Gastrocnemius medialis (tissue), 4 donors: ENCODE results near the gene ICOSLG. TPM values are rescaled to one million over a fixed set of nuclear protein-coding genes. Genes with fewer than 3 reads are reported as not detected.
A peak's percentile ranks its signal among the peaks of the same experiment; 100 is the strongest.
"Not testable (repeated sequence)": the region's sequence is repeated elsewhere in the genome, so short reads cannot be mapped to it uniquely, and the experiment has no call there.

ENCODE experiments used
- ATAC-seq, 2 donors: fragments of 150-250 bp; one replicate each; pipeline ENCODE4 v1.9.1; 2016
- DNase-seq, 2 donors: peaks; one replicate each; pipeline ENCODE4 v3.0.0-alpha.2; 2019
- H3K27ac ChIP-seq, 4 donors: fragments of 200-600 bp; sonication (generic); 1 replicate in 1 of 4; 2 replicates in 3 of 4; pipeline ENCODE4 v1.5.1; 2016 to 2018; ENCODE audit warnings: mild to moderate bottlenecking in 2 of 4, moderate library complexity in 1 of 4
- H3K27me3 ChIP-seq, 3 donors: fragments of 200-600 bp; sonication (generic) in 2 of 3; 1 replicate in 1 of 3; 2 replicates in 2 of 3; pipeline versions ENCODE4 v1.5.1 to v1.6.0; 2016 to 2019; ENCODE audit warnings: mild to moderate bottlenecking in 1 of 3, moderate library complexity in 1 of 3
- H3K36me3 ChIP-seq, 2 donors: fragments of 200-600 bp; sonication (generic) in 1 of 2; one replicate each; pipeline ENCODE4 v1.5.1; 2017 to 2018
- H3K4me1 ChIP-seq, 2 donors: fragments of 200-600 bp; sonication (generic) in 1 of 2; one replicate each; pipeline ENCODE4 v1.5.1; 2016 to 2017; ENCODE audit warnings: mild to moderate bottlenecking in 2 of 2
- H3K4me3 ChIP-seq, 4 donors: fragments of 200-600 bp; sonication (generic) in 3 of 4; 1 replicate in 1 of 4; 2 replicates in 3 of 4; pipeline ENCODE4 v1.5.1; 2016 to 2019; ENCODE audit warnings: mild to moderate bottlenecking in 2 of 4
- H3K9me3 ChIP-seq, 3 donors: fragments of 200-600 bp; sonication (generic) in 2 of 3; 1 replicate in 1 of 3; 2 replicates in 2 of 3; pipeline ENCODE4 v1.5.1; 2016 to 2019
- POLR2A ChIP-seq, 2 donors: fragments of 450-650 bp; IDR thresholded peaks; one replicate each; pipeline ENCODE4 v1.6.1; 2017; ENCODE audit warnings: antibody characterized with exemption in 2 of 2, mild to moderate bottlenecking in 2 of 2, moderate library complexity in 2 of 2
- in situ Hi-C, 4 donors: fragments of 200-750 bp; cut with MboI; loops; one replicate each; pipeline versions ENCODE4 v1.15.0 to v1.8.0; 2017; ENCODE audit warnings: low sequenced_read_pairs in 4 of 4
- intact Hi-C: fragments of 100-400 bp; cut with DNase I; formaldehyde crosslinking; loops from one replicate; pipeline ENCODE4 v1.15.1; 2023; ENCODE audit warnings: low total_unique reads
- total RNA-seq, 4 donors: library from RNA; depleted of rRNA; stranded (reverse); fragments of >200 nt; gene quantifications; one replicate each; pipeline versions ENCODE4 v1.1.0 to v1.2.3, GENCODE V29; 2016
- TF ChIP-seq, protein P1 (sequence below), 5 experiments: fragments of 450-650 bp in 3 of 5; fragments of 200-600 bp in 2 of 5; sonication (generic) in 2 of 5; IDR thresholded peaks in 4 of 5; conservative IDR thresholded peaks in 1 of 5; 1 replicate in 4 of 5; 2 replicates in 1 of 5; pipeline ENCODE4 v1.5.1; 2016 to 2019; ENCODE audit warnings: antibody characterized with exemption in 5 of 5, mild to moderate bottlenecking in 3 of 5, moderate library complexity in 3 of 5

The ICOSLG gene
- total RNA-seq, 4 donors from 2014 or later, result 0.17 to 1.6 (median 0.75) TPM; not detected in 1

DNA sequence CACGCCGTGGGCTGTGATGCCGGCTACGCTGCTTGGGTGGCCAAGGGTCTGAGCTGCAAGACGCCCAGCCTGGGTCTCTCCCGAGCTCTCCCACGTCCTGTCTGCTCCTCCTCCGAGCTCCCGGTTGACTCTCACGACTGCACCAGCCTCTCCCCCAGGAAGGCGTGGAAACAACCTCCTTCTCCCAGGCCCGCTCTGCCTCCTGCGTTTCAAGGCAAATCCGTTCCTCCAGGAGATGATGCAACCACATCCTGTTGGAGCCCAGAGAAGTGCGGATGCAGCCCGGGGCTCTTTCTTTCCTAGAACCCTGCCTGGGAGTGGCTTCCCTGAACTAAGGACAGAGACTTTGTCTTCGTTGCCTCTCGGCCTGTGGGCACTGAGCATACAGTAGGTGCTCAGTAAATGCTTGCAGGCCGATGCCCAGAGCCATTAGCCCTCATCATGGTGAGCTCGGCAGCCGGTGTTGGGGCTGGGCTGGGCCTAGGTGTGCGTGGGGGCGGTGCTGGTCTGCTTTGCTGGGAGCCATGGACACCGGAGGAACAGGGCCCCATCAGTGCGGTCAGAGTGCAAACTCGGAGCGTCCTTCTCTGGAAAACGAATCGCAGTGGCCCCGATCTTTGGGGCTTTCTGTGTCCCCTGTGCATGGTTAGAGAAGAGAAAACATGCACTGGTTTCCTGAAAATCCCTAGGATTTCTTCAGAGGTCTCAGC, 38.0 kb downstream of the ICOSLG start:
- DNase-seq, H3K36me3 ChIP-seq, H3K4me3 ChIP-seq, H3K27me3 ChIP-seq, H3K4me1 ChIP-seq, in situ Hi-C loops, H3K27ac ChIP-seq, intact Hi-C loops, H3K9me3 ChIP-seq: not testable (repeated sequence)
- peak in 1 of 2 donors; percentile 33 for ATAC-seq

DNA sequence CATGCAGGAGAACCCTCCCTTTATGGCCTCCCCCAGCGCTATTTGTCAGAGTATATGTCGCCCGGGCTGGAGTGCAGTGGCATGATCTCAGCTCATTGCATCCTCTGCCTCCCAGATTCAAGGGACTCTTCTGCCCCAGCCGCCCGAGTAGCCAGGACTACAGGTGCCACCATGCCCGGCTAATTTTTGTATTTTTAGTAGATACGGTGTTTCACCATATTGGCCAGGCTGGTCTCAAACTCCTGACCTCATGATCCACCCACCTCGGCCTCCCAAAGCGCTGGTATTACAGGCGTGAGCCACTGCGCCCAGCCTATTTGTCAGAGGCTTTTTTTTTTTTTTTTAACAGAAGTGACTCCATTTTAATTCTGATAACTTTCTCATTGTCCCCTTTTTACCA, 40.7 kb downstream of the ICOSLG start:
- ATAC-seq, H3K4me1 ChIP-seq, H3K27ac ChIP-seq, H3K4me3 ChIP-seq, in situ Hi-C loops, H3K27me3 ChIP-seq, intact Hi-C loops, H3K9me3 ChIP-seq, H3K36me3 ChIP-seq, DNase-seq: not testable (repeated sequence)

DNA sequence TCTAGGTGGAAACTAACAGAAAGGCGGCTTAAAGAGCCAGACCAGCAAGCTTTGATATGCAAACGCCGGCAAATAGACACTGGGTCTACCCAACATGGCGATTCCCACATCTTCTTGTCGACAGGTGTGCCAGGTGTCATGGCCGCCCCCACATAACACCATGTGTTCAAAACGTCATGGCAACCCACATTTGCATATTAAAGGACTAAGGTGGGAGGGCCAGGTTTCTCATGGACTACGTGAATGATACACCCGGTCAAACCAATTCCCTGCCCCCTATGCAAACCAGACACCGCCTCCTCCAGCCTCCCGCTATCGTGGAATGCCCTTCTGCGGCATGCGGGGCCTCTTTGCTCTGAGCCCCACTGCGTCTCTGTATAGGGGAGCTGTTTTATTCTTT, 41.3 kb downstream of the ICOSLG start:
- DNase-seq (no peak), ATAC-seq (no peak)
- no peak overlapping the region for H3K27ac ChIP-seq
- H3K4me1 ChIP-seq, result no peaks in the 10 kb centered on the region
- no peak overlapping the region for H3K4me3 ChIP-seq
- intact Hi-C loops, result no loop called here
- no peaks in the 10 kb centered on the region for H3K36me3 ChIP-seq
- no peaks in the 10 kb centered on the region for H3K27me3 ChIP-seq
- no peak for TF ChIP-seq POLR2A (IDR thresholded peaks at IDR 0.05)
- TF ChIP-seq, protein P1, sequence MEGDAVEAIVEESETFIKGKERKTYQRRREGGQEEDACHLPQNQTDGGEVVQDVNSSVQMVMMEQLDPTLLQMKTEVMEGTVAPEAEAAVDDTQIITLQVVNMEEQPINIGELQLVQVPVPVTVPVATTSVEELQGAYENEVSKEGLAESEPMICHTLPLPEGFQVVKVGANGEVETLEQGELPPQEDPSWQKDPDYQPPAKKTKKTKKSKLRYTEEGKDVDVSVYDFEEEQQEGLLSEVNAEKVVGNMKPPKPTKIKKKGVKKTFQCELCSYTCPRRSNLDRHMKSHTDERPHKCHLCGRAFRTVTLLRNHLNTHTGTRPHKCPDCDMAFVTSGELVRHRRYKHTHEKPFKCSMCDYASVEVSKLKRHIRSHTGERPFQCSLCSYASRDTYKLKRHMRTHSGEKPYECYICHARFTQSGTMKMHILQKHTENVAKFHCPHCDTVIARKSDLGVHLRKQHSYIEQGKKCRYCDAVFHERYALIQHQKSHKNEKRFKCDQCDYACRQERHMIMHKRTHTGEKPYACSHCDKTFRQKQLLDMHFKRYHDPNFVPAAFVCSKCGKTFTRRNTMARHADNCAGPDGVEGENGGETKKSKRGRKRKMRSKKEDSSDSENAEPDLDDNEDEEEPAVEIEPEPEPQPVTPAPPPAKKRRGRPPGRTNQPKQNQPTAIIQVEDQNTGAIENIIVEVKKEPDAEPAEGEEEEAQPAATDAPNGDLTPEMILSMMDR (IDR thresholded peaks at IDR 0.05 in 4 of 5, conservative IDR thresholded peaks at IDR 0.05 in 1 of 5), result no peak
- no peaks in the 10 kb centered on the region for H3K9me3 ChIP-seq
- in situ Hi-C loops, result no loop called here

DNA sequence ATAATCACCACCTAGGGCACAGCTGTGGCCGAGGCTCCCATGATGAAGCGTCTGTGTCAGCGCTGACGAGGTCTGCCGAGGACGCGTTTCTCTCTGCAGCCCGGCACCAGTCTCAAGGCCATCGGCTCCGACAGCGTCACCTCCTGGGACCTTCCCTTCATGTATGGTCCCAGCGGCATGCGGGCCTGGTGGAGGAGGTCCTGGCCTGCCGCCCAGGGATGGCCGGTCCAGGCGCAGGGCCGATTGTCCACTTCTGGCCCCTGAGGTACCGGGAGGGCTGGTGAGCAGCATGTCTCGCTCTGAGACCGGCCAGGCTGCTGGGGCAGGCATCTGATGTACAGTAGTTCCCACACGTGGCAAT, 43.6 kb downstream of the ICOSLG start:
- ATAC-seq, result peak; percentile 34 to 48
- H3K4me1 ChIP-seq, H3K9me3 ChIP-seq, DNase-seq, H3K27ac ChIP-seq, in situ Hi-C loops, H3K36me3 ChIP-seq, intact Hi-C loops, H3K4me3 ChIP-seq, H3K27me3 ChIP-seq: not testable (repeated sequence)

DNA sequence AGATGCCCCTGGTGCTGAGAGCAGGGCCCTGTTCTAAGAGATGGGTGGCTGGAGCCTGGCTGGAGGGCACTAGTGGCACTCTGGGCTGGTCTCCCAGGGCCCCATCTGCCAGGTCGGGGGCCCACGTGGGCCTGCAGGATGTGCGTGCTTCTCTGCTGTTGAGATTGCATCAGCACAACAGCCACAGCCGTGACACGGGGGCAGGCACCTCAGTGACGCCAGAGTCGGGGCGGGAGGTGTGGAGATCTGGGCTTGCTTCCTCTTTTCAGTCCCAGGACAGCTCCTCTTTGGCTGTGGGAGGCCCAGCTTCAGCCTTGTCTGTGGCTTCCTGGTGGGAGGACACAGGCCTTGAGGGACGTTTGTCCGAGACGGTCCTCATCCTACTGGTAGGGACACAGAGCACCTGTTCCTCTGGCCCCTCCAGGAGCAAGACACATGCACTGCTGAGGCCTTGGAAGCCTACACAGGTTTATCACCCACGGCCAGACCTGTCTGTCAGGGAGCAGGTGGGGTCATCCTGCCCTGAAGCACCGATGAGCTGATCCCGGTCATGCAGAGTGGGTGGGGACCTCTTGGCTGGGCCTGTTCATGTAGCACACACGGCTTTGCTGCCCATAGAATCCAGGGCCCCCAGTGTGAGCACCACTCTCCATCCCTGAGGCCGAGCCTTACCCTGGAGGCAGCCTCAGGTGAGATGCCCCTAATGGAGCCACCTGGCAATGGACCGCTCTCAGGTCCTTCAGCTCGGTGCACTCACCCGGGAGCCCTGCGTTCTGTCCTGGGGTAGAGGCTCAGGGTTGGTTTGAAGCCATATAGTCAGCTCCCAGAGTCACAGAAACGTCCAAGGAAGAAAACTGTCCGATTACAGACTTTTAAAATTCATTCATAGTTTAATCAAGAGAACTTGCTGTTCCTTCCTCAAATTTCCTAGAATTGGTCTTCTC, 44.3 kb downstream of the ICOSLG start:
- in situ Hi-C loops, H3K4me3 ChIP-seq, H3K4me1 ChIP-seq, H3K27me3 ChIP-seq, H3K9me3 ChIP-seq, H3K36me3 ChIP-seq, intact Hi-C loops: not testable (repeated sequence)
- peak in 1 of 2 donors; percentile 61 for DNase-seq
- peak overlapping the region in 2 of 4 donors; percentile 36 to 51 for H3K27ac ChIP-seq
- ATAC-seq, result peak; percentile 28 to 48

DNA sequence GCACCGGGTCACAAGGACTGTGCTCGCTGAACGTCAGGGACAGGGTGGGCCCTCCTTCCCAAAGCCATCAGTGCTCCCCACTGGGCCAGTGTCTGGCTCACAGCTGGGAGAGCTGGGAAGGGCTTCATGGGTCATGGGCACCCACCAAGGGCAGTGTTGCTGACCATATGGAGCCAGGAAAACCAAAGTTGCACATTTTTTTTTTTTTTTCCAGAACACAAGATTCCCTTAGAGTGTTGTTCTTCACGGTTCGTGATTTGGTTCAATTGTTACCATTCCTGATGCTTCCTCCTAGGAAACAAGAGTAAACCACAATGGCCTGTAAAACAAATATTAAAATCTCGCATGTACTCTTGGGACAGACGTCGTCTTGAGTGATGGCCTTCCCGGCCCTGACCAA, 45.9 kb downstream of the ICOSLG start:
- in situ Hi-C loops, intact Hi-C loops, H3K27ac ChIP-seq, H3K9me3 ChIP-seq, H3K4me1 ChIP-seq, H3K27me3 ChIP-seq, H3K36me3 ChIP-seq, DNase-seq, H3K4me3 ChIP-seq: not testable (repeated sequence)
- ATAC-seq, result peak in 1 of 2 donors; percentile 12

DNA sequence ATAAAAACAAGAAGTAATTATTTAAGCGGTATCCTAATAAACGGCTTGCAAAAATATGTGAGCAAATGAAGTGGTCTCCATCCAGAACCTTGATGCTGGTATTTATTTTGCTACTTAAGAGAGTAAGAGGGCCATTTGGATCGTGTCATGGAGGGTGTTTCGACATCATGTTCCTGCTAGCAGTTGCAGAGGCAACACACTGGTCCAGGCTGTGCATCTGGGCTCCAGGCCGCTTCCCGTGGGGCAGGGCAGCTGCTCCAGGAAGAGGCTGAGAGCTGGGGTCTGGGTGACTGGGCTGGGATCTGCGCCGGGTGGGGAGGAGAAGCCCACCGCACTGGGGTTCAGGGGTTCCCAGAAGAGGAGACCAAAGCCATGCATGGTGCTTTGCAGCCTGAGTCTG, 46.3 kb downstream of the ICOSLG start:
- in situ Hi-C loops, H3K9me3 ChIP-seq, H3K4me3 ChIP-seq, H3K4me1 ChIP-seq, H3K27me3 ChIP-seq, intact Hi-C loops, H3K27ac ChIP-seq, H3K36me3 ChIP-seq, DNase-seq: not testable (repeated sequence)
- peak in 1 of 2 donors; percentile 37 for ATAC-seq

DNA sequence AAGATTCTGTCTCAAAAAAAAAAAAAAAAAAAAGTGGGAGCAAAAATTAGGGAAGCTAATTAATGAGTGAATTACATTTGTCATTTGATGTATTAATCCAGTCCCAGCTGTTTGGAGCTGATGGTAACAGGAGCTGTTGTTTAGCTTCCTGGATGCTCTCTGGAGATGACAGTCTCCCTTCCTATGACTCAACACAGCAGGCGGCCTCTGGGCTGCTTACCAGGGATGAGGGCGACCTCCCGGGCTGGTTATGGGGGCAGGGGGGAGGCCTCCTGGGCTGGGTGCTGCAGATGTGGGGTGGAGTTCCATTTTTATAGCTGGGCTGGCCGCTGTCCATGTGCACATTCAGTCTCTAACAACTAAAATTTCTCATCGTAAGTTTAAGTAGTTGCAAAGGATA, 47.6 kb downstream of the ICOSLG start:
- H3K4me1 ChIP-seq, in situ Hi-C loops, H3K27ac ChIP-seq, intact Hi-C loops, H3K36me3 ChIP-seq, H3K27me3 ChIP-seq, H3K4me3 ChIP-seq, DNase-seq, H3K9me3 ChIP-seq: not testable (repeated sequence)
- ATAC-seq, result peak; percentile 31 to 48

DNA sequence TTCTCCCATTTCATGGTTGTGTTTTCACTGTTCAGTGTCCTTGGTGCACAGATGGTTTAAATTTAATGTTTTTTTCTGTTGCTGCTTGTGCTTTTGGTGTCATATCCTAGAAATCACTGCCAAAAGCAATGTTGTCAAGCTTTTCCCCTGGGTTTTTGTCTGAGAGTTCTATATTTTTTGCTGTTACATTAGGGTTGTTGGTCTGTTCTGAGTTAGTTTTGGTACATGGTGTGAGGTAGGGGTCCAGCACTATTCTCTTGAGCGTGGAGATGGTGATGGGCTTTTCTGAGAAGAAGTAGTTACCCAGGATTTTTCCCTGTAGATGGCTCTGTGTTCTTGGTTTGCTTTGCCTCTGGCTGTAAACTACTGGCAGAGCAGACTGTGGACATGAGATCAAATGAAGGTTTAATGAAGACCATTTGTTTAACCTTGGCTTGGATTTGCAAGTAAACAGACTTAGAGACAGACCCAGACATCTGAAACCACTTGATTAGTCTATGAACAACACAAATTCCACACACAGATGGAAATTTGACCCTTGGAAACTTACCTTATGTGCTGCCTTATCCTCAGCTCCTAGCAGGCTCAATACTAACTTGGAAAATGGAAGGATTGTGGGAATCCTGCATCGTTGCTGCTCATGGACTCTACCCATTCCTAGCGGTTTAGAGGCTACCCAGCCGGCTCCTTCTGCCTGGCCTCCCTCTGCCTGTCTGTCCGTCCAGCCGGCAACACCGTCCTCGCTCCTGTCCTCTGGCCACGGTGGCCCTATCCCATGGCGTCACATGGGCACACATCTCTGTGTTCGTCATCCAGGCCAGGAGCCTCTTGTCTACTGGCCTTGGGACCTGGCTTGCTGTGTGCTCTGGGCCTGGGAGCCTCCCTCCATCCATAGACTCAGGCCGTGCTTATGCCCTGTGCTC, 50.1 kb downstream of the ICOSLG start:
- H3K4me1 ChIP-seq, H3K27me3 ChIP-seq, H3K36me3 ChIP-seq, in situ Hi-C loops, H3K4me3 ChIP-seq, intact Hi-C loops, DNase-seq, H3K9me3 ChIP-seq: not testable (repeated sequence)
- peak; percentile 22 to 37 for ATAC-seq
- peak overlapping the region in 2 of 4 donors; percentile 19 to 39 for H3K27ac ChIP-seq

DNA sequence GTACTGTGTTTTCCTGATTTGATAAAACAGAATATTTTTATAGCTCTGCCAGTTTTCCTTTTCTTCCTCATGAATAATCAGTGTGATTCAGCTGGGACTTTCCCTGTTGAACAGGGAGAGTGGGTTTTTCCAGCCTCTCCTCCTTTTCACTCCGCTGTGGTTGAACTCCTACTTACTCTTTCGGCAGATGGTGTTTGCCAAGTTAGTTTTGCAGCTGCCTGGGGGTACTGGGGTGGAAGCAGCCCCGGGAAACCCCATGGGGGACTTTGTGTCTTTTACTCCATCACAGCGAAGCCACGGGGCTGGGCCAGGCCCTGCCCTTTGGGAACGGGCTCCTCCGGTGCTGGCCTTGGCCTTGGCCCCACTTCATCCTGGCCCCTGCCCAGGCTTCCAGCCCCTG, 55.9 kb downstream of the ICOSLG start:
- intact Hi-C loops, in situ Hi-C loops, DNase-seq: not testable (repeated sequence)

More for the DNA sequence above, 55.9 kb downstream of the ICOSLG start:
- not testable (repeated sequence) for H3K4me3 ChIP-seq, H3K9me3 ChIP-seq, ATAC-seq, H3K36me3 ChIP-seq, H3K4me1 ChIP-seq, H3K27ac ChIP-seq, H3K27me3 ChIP-seq
